Activated CD4-positive, alpha-beta T cell treated with anti-CD3 and anti-CD28 coated beads, Interleukin-2, amount 10 ng/mL, durations not matched to agents 24 days and 14 days (primary cell): ENCODE data around the gene AMZ1. TPM values are rescaled to one million over a fixed set of nuclear protein-coding genes. Genes with fewer than 3 reads are reported as not detected.

ENCODE experiments used
- DNase-seq: peaks from one replicate; pipeline ENCODE4 v3.0.0; 2022
- H3K27ac Mint-ChIP-seq: one replicate; pipeline ENCODE4 v1.8.0; 2022; ENCODE audit warnings: mild to moderate bottlenecking, mixed read lengths
- H3K27me3 Mint-ChIP-seq: one replicate; pipeline ENCODE4 v1.8.0; 2022; ENCODE audit warnings: mixed read lengths
- H3K36me3 Mint-ChIP-seq: one replicate; pipeline ENCODE4 v1.8.0; 2022; ENCODE audit warnings: low read depth, mild to moderate bottlenecking, mixed read lengths
- H3K4me1 Mint-ChIP-seq: one replicate; pipeline ENCODE4 v1.8.0; 2021; ENCODE audit warnings: mixed read lengths
- H3K4me3 Mint-ChIP-seq: one replicate; pipeline ENCODE4 v1.8.0; 2022; ENCODE audit warnings: mild to moderate bottlenecking, moderate library complexity, mixed read lengths
- H3K9me3 Mint-ChIP-seq: one replicate; pipeline ENCODE4 v1.8.0; 2021; ENCODE audit warnings: mixed read lengths
- intact Hi-C: fragments of 100-400 bp; cut with micrococcal nuclease; formaldehyde crosslinking; loops from one replicate; pipeline ENCODE4 v1.15.1; 2023
- total RNA-seq: library from RNA; stranded (reverse); gene quantifications from 2 replicates; pipeline ENCODE4 v1.2.3, GENCODE V29; 2022

The AMZ1 gene
- total RNA-seq, 1 donor from 2014 or later = not detected

DNA sequence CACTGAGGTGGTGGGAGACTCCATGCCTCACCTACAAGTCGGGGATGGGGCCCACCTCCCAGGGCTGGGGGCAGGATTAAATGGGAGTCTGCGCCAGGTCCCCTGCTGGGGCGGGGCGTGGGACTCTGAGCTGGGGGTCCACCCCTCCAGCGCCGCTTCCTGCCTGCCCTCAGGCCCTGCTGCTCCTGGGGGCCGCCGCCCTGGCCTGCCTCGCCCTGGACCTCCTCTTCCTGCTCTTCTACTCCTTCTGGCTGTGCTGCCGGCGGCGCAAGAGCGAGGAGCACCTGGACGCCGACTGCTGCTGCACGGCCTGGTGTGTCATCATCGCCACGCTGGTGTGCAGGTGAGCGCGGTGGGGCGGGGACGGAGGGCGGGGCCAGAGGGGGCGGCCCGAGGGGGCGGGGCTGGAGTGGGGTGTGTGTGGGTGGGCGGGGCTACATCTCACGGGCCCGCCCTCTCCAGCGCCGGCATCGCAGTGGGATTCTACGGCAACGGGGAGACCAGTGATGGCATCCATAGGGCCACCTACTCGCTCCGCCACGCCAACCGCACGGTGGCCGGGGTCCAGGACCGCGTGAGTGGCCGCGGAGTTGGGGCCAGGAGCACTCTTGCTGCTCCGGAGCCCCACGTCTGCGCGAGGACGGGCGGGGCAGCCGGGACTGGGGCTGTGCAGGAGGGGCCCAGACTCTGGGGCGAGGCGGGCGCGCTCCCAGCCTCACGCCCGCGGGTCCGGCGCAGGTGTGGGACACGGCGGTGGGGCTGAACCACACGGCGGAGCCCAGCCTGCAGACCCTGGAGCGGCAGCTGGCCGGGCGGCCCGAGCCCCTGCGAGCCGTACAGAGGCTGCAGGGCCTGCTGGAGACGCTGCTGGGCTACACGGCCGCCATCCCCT is 41.1 kb upstream of the AMZ1 start:
- Mint-ChIP-seq H3K9me3 (no peaks in the 10 kb centered on the region), H3K27ac (no peak overlapping the region), H3K4me1 (peaks cover 13% of the 10 kb centered on the region), H3K4me3 (no peak overlapping the region), H3K36me3 (no peaks in the 10 kb centered on the region), H3K27me3 (no peaks in the 10 kb centered on the region)
- no peak for DNase-seq
- intact Hi-C loops = no loop called here

DNA sequence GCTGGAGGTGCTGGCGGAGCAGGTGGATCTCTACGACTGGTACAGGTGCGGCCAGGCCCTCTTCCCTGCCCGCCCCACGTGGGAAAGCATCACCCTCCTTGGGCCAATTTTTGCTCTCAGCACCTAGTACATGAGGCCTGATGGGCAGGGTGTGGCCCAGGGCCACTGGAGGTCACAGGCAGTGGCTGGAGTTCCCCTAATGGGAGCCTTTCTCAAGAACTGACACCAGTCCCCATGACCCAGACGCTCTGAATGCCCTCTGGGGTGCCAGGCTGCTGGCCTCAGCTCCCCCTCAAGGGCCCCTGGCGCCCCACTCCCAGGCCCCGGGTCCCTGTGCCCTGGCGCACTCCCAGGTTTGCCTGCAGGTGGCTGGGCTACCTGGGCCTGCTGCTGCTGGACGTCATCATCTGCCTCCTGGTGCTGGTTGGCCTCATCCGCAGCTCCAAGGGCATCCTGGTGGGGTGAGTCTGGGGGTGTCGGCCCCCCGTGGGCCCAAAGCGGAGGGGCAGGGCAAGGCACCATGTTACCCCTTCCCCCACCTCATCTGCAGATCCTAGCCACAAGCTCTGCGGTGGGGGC is 40.3 kb upstream of the AMZ1 start:
- no peak overlapping the region for H3K4me3 Mint-ChIP-seq
- H3K4me1 Mint-ChIP-seq = peaks cover 13% of the 10 kb centered on the region
- intact Hi-C loops = no loop called here
- no peaks in the 10 kb centered on the region for H3K9me3 Mint-ChIP-seq
- no peaks in the 10 kb centered on the region for H3K27me3 Mint-ChIP-seq
- no peak overlapping the region for H3K27ac Mint-ChIP-seq
- H3K36me3 Mint-ChIP-seq = no peaks in the 10 kb centered on the region
- DNase-seq = no peak

DNA sequence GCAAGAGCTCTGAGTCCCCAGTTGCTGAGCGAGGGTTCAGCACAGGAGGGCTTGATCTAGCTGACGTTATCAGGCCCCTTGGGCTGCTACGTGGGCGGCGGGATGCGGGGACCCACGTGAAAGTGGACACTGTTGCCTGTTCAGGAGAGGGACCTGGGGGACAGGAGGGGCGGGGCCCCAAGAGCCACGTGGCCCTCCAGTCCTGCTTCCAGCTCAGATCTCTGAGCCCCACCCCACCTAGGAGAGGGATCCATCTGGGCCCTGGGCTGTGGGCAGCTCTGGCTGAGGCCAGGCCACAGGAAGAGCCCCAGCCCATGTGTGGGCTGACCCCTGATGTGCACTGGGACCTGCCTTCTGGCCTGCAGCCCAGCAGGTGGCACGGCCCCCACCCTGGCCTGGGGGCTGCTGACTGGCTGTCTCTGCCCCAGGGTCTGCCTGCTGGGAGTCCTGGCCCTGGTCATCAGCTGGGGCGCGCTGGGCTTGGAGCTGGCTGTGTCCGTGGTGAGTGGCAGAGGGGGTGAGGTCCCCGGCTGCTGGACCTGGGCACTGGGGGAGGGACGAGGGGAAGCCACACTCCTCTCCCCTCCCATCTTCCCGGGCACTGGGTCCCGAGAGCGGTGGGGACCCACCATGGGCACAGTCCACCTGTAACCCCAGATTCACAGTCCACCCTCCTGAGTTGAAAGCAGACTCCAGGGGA is 38.7 kb upstream of the AMZ1 start:
- H3K36me3 Mint-ChIP-seq = no peaks in the 10 kb centered on the region
- no peak overlapping the region for H3K27ac Mint-ChIP-seq
- H3K9me3 Mint-ChIP-seq = no peaks in the 10 kb centered on the region
- peaks cover 13% of the 10 kb centered on the region for H3K4me1 Mint-ChIP-seq
- H3K4me3 Mint-ChIP-seq = no peak overlapping the region
- intact Hi-C loops = no loop called here
- no peak for DNase-seq
- H3K27me3 Mint-ChIP-seq = no peaks in the 10 kb centered on the region

DNA sequence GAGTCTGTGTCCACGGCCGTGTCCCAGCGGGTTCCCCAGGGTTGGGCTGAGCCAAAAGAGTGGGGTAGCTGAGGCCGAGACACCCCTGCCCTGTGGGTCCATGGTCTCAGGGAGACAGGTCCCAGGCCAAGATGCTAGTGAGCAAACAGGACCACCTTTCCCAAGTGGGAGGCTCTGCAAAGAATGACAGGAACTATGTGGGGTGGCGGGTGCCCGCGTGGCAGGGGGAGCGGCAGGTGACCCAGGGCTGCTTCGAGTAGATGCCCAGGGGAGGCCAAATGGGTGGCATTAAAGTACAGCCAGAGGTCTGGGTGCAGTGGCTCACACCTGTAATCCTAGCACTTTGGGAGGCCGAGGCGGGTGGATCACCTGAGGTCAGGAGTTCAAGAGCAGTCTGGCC is 38.0 kb upstream of the AMZ1 start:
- H3K4me3 Mint-ChIP-seq = no peak overlapping the region
- peaks cover 8% of the 10 kb centered on the region for H3K4me1 Mint-ChIP-seq
- no peaks in the 10 kb centered on the region for H3K36me3 Mint-ChIP-seq
- no peaks in the 10 kb centered on the region for H3K27me3 Mint-ChIP-seq
- intact Hi-C loops = no loop called here
- H3K27ac Mint-ChIP-seq = no peak overlapping the region
- no peak for DNase-seq
- H3K9me3 Mint-ChIP-seq = no peaks in the 10 kb centered on the region

DNA sequence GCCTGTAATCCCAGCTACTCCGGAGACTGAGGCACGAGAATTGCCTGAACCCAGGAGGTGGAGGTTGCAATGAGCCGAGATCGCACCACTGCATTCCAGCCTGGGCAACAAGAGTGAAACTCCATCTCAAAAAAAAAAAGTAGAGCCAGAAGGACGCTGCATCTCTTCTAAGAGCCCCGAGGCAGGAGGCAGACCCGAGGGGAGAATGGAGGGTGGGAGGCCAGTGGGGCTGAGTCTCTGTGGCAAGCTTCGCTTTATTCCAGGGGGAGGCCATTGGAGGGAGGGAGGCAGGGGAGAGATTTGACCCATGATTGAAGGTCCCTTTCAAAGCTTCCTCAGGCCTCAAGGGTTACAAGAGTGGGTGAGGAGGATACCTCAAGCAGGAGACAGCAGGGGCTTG is 37.6 kb upstream of the AMZ1 start:
- H3K9me3 Mint-ChIP-seq = no peaks in the 10 kb centered on the region
- DNase-seq = no peak
- intact Hi-C loops = no loop called here
- H3K36me3 Mint-ChIP-seq = no peaks in the 10 kb centered on the region
- no peak overlapping the region for H3K4me3 Mint-ChIP-seq
- no peaks in the 10 kb centered on the region for H3K27me3 Mint-ChIP-seq
- no peak overlapping the region for H3K27ac Mint-ChIP-seq
- peaks cover 3% of the 10 kb centered on the region for H3K4me1 Mint-ChIP-seq

DNA sequence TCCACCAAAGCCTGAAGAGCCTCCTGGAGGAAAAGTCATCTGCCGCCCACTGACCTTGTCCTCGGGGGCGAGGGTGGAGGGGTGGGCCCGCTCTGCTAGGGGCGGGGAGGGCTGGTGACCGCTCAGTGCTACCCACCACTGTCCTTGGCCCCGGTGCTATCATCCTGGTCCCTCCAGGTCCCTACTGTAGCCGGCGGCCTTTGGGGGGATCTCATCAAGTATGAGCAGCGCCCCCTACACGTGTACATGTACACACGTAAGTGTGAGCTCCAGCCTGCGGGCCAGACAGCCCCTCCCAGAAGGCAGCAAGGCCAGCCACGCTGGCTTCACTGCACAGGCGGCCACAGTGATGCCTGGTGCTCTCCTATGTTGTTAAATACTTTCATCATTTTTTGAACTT is 36.7 kb upstream of the AMZ1 start:
- no peak overlapping the region for H3K4me3 Mint-ChIP-seq
- H3K4me1 Mint-ChIP-seq = no peaks in the 10 kb centered on the region
- intact Hi-C loops = no loop called here
- H3K36me3 Mint-ChIP-seq = no peaks in the 10 kb centered on the region
- no peak for DNase-seq
- H3K27ac Mint-ChIP-seq = no peak overlapping the region
- H3K27me3 Mint-ChIP-seq = no peaks in the 10 kb centered on the region
- H3K9me3 Mint-ChIP-seq = no peaks in the 10 kb centered on the region

DNA sequence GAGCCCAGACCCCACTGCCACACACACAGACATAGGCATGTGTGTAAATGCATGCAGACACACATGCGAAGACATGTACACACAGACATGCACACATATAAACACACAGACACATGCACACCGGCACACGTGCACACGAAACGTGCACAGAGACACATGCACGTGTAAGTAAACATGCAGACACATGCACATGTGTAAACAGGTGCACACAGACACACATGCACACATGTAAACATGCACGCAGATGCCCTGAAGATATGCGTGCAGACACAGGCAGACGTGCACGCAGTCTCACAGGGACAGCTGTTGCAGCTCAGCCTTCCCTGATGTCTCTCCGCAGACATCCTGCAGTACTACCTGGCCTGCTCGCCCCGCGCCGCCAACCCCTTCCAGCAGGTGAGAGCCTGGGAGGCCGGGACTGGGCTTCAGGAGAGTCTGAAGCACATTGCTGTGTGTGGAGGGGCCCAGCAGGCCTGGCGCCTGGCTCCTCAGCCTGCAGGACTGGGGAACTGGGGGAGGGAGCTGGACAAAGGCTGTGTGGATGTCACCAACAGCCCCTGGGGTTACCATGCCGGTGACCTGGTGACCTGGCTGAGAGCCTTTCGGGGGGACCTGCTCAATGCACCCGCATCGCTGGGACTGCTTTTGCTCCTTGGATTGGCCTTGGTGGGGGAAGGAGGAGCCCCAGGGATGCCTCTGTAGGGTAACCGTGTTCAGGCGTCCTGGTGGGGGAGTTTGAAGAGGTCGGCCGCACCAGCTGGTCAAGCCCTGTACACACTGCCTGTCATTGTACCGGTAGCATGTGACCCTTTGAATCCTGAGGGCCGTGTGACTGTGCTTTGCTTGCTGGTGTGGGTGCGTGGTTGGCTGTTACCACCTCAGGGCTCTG is 35.9 kb upstream of the AMZ1 start:
- H3K4me3 Mint-ChIP-seq = no peak overlapping the region
- H3K36me3 Mint-ChIP-seq = no peaks in the 10 kb centered on the region
- no peaks in the 10 kb centered on the region for H3K27me3 Mint-ChIP-seq
- H3K4me1 Mint-ChIP-seq = no peaks in the 10 kb centered on the region
- intact Hi-C loops = no loop called here
- H3K9me3 Mint-ChIP-seq = no peaks in the 10 kb centered on the region
- DNase-seq = no peak
- H3K27ac Mint-ChIP-seq = no peak overlapping the region

DNA sequence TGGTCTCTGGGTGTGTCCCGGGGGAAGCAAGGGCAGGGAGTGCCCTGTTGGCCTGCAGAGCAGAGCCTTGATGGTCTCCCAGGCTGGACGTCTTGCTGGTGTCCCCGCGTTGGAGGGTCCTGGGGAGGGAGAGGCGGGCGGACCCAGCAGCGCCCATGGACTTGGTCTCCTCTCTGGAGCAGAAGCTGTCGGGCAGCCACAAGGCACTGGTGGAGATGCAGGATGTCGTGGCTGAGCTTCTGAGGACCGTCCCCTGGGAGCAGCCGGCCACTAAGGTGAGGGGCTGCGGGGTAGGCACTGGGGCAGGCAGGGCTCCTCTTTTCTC is 35.3 kb upstream of the AMZ1 start:
- H3K4me1 Mint-ChIP-seq = no peaks in the 10 kb centered on the region
- H3K27me3 Mint-ChIP-seq = no peaks in the 10 kb centered on the region
- intact Hi-C loops = no loop called here
- DNase-seq = no peak
- no peaks in the 10 kb centered on the region for H3K36me3 Mint-ChIP-seq
- H3K4me3 Mint-ChIP-seq = no peak overlapping the region
- H3K9me3 Mint-ChIP-seq = no peaks in the 10 kb centered on the region
- no peak overlapping the region for H3K27ac Mint-ChIP-seq

DNA sequence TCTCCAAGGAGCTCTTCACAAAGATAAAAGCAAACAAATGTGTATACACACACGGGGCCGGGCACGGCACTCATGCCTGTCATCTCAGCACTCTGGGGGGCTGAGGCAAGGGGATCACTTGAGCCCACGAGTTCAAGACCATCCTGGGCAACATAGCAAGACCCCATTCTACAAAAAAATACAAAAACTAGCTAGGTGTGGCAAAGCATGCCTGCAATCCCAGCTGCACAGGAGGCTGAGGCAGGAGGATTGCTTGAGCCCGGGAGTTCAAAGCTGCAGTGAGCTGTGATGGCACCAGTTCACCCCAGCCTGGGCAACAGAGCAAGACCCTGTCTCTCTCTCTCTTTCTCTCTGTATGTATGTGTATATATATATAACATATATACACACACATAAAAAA is 33.9 kb upstream of the AMZ1 start:
- intact Hi-C loops = no loop called here
- Mint-ChIP-seq H3K9me3 (no peaks in the 10 kb centered on the region), H3K27me3 (no peaks in the 10 kb centered on the region), H3K36me3 (no peaks in the 10 kb centered on the region), H3K4me3 (no peak overlapping the region), H3K4me1 (no peaks in the 10 kb centered on the region), H3K27ac (no peak overlapping the region)
- no peak for DNase-seq

DNA sequence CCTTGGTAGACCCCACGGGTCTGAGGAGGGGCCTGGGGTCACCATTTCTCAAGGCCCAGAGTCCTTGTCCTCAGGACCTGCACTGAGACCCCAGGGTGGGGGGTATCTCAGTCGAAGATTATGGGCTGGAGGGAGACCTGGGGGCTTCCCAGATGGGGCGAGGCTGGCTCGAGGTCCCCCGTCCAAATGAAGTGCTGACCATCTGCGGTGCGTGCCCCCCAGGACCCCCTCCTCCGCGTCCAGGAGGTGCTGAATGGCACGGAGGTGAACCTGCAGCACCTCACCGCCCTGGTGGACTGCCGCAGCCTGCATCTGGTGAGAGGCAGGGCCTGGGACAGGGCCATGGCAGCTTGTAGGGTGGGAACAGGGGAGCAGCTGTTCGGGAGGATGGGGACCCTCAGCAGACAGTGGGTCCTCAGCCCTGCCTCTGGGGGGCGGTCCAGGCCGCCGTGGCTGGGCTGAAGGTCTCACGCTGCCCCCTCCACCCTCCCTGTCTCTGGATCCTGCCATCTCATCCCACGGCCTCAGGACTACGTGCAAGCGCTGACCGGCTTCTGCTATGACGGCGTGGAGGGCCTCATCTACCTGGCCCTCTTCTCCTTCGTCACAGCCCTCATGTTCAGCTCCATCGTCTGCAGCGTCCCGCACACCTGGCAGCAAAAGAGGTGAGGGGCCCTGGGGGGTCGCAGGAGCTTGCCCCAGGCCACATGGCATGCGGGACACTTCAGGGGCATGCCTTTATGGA is 32.0 kb upstream of the AMZ1 start:
- Mint-ChIP-seq H3K9me3 (no peaks in the 10 kb centered on the region), H3K4me3 (no peak overlapping the region), H3K4me1 (no peaks in the 10 kb centered on the region), H3K27ac (no peak overlapping the region), H3K27me3 (no peaks in the 10 kb centered on the region), H3K36me3 (no peaks in the 10 kb centered on the region)
- DNase-seq = no peak
- intact Hi-C loops = no loop called here

DNA sequence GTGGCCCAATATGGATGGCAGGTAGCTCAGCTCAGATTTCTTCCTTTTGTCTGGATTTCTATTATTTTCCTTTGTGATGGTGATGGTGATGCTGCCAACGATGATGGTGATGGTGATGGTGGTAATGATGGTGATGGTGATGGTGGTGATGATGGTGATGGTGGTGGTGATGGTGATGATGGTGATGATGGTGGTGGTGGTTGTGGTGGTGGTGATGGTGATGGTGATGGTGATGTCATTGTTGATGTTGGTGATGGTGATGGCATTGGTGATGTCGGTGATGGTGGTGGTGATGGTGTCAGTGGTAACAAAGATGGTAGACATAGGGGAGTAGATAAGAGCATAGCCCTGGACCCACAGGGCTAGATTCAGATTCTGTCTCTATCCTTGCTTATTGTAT is 30.8 kb upstream of the AMZ1 start:
- no peak for DNase-seq
- intact Hi-C loops = no loop called here
- H3K4me3 Mint-ChIP-seq = no peak overlapping the region
- H3K27ac Mint-ChIP-seq = no peak overlapping the region
- H3K9me3 Mint-ChIP-seq = no peaks in the 10 kb centered on the region
- no peaks in the 10 kb centered on the region for H3K27me3 Mint-ChIP-seq
- H3K4me1 Mint-ChIP-seq = no peaks in the 10 kb centered on the region
- H3K36me3 Mint-ChIP-seq = no peaks in the 10 kb centered on the region

DNA sequence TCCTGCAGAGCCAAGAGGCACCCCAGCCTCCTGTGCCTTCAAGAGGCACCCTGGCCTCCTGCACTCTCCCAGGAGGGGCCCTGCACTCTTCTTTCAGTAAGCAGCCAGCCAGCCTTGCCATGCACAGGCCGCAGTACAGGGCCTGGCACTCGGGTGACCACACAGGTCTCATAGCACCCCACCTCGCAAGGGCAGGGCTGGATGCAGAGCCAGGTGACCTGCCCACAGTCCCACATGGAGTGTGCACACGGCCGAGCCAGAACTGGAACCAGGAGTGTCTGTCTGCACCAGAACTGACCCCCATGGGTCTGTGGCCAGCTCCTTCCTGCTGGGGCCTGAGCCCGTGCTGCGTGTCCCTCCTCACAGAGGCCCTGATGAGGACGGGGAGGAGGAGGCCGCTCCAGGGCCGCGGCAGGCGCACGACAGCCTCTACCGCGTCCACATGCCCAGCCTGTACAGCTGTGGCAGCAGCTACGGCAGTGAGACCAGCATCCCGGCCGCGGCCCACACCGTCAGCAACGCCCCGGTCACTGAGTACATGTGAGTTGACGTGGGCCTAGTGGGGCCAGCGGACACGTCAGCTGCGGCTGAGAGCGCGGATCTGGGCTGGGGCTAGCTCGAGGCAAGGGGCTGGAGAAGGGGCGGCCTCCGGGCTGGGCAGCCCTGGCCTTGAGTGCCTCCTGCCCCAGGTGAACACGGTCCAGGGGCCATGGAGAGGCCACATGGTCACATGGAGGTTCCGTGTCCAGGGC is 29.9 kb upstream of the AMZ1 start:
- intact Hi-C loops = no loop called here
- Mint-ChIP-seq H3K9me3 (no peaks in the 10 kb centered on the region), H3K4me1 (no peaks in the 10 kb centered on the region)

DNA sequence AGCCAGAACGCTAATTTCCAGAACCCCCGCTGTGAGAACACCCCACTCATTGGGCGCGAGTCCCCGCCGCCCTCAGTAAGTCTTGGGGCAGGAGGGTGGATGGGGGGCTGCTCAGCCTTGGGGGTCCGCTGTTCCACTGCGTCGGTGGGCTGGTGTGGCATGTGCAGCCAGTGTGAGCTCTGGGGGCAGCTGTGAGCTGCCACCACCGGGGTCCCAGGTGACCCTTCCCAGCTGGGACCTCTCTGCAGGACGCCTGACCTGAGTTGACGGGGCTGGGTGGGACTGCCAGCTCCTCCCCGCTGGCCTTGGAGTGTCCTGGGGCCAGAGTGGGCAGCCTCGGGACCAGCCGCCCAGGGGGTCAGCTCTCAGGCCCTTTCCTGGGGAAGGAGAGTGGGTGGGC is 29.1 kb upstream of the AMZ1 start:
- Mint-ChIP-seq H3K4me1 (no peaks in the 10 kb centered on the region), H3K27me3 (no peaks in the 10 kb centered on the region), H3K4me3 (no peak overlapping the region), H3K27ac (no peak overlapping the region), H3K9me3 (no peaks in the 10 kb centered on the region), H3K36me3 (no peaks in the 10 kb centered on the region)
- no peak for DNase-seq
- intact Hi-C loops = no loop called here

More for the DNA sequence above, 29.9 kb upstream of the AMZ1 start:
- Mint-ChIP-seq H3K27ac (no peak overlapping the region), H3K27me3 (no peaks in the 10 kb centered on the region), H3K36me3 (no peaks in the 10 kb centered on the region), H3K4me3 (no peak overlapping the region)
- DNase-seq = no peak
